Endothelial cell (in vitro differentiated cells): ENCODE measurements around the gene BPIFB1. TPM values are rescaled to one million over a fixed set of nuclear protein-coding genes. Genes with fewer than 3 reads are reported as not detected.

Experiments used
- DNase-seq: peaks from one replicate; pipeline ENCODE4 v3.0.0; 2021; ENCODE audit warnings: low spot score
- H3K27ac Mint-ChIP-seq: one replicate; pipeline ENCODE4 v1.8.0; 2021; ENCODE audit warnings: mixed read lengths, inconsistent platforms; ENCODE audit not compliant: unreplicated experiment
- H3K27me3 Mint-ChIP-seq: one replicate; pipeline ENCODE4 v1.8.0; 2021; ENCODE audit warnings: mild to moderate bottlenecking, moderate library complexity, mixed read lengths, inconsistent platforms; ENCODE audit not compliant: unreplicated experiment
- H3K36me3 Mint-ChIP-seq: one replicate; pipeline ENCODE4 v1.8.0; 2021; ENCODE audit warnings: mild to moderate bottlenecking, low read depth, mixed read lengths, inconsistent platforms; ENCODE audit not compliant: unreplicated experiment
- H3K4me1 Mint-ChIP-seq: one replicate; pipeline ENCODE4 v1.8.0; 2021; ENCODE audit warnings: mild to moderate bottlenecking, mixed read lengths, inconsistent platforms; ENCODE audit not compliant: unreplicated experiment
- H3K4me3 Mint-ChIP-seq: one replicate; pipeline ENCODE4 v1.8.0; 2021; ENCODE audit warnings: mild to moderate bottlenecking, mixed read lengths, inconsistent platforms; ENCODE audit not compliant: unreplicated experiment
- H3K9me3 Mint-ChIP-seq: one replicate; pipeline ENCODE4 v1.8.0; 2021; ENCODE audit warnings: mixed read lengths, inconsistent platforms; ENCODE audit not compliant: unreplicated experiment
- total RNA-seq: library from RNA; stranded (reverse); fragmentation: NEBNext Ultra II Directional; extraction: Animal tissue kit (Norgen Biotek cat#: 25700); gene quantifications from one replicate; pipeline ENCODE4 v1.2.1, GENCODE V29; 2021; ENCODE audit not compliant: unreplicated experiment
- TF ChIP-seq, protein P1 (sequence below): fragments of 200-600 bp; sonication (generic); IDR thresholded peaks from one replicate; pipeline ENCODE4 v1.5.0; 2021; ENCODE audit warnings: antibody characterized with exemption; ENCODE audit not compliant: unreplicated experiment

Gene BPIFB1
- total RNA-seq, 1 donor from 2014 or later: not detected

DNA sequence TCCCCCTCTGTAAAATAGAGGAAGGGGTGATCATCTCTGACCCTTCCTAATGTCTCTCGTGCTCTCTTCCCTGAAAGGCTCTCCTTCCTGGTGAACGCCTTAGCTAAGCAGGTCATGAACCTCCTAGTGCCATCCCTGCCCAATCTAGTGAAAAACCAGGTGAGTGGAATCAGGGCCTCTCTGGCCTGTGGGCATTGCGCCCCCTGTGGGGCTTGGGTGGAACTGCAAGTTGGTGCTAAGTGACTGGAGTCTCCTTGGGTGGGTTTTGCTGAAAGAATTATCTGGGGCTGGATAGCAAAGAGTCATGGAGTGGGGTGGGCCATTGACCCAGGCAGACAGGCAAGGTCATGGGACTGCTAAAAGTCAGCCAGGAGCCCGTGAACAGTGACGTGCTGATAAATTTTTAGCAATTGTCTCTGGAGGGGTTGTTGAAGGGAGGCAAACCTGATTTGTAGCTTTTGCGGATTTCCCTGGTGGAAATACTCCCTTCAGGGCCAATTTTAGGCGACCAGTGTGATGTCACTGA lies 8.9 kb downstream of the BPIFB1 start:
- Mint-ChIP-seq H3K9me3 (no peaks in the 10 kb centered on the region), H3K4me3 (peak overlapping the region; percentile 73), H3K36me3 (peaks cover 5% of the 10 kb centered on the region), H3K27me3 (peaks cover 10% of the 10 kb centered on the region), H3K27ac (peak overlapping the region; percentile 26), H3K4me1 (no peaks in the 10 kb centered on the region)
- DNase-seq: peak; percentile 77
- TF ChIP-seq, protein P1, sequence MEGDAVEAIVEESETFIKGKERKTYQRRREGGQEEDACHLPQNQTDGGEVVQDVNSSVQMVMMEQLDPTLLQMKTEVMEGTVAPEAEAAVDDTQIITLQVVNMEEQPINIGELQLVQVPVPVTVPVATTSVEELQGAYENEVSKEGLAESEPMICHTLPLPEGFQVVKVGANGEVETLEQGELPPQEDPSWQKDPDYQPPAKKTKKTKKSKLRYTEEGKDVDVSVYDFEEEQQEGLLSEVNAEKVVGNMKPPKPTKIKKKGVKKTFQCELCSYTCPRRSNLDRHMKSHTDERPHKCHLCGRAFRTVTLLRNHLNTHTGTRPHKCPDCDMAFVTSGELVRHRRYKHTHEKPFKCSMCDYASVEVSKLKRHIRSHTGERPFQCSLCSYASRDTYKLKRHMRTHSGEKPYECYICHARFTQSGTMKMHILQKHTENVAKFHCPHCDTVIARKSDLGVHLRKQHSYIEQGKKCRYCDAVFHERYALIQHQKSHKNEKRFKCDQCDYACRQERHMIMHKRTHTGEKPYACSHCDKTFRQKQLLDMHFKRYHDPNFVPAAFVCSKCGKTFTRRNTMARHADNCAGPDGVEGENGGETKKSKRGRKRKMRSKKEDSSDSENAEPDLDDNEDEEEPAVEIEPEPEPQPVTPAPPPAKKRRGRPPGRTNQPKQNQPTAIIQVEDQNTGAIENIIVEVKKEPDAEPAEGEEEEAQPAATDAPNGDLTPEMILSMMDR: peak; percentile 98

DNA sequence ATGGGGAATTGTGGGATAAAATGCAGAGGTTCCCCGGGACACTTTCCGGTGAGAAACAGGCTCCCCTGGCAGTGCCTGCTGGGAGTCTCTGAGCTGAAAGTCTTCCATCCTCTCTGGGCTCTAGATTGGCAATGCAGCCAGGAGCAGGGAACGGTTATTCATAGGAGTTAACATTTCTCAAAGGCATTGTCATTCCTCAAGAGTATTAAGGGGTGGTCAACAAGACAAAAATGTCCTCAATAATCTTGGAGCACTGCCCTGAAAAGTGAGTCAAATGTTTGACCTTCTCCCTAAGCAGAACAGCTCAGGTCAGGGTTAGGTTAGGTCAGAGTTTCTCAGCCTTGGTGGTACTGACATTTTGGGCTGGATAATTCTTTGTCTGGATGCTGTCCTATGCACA lies 13.2 kb downstream of the BPIFB1 start:
- H3K9me3 Mint-ChIP-seq: no peaks in the 10 kb centered on the region
- H3K4me1 Mint-ChIP-seq: no peaks in the 10 kb centered on the region
- peaks cover 5% of the 10 kb centered on the region for H3K27me3 Mint-ChIP-seq
- no peaks in the 10 kb centered on the region for H3K36me3 Mint-ChIP-seq
- DNase-seq: no peak
- H3K27ac Mint-ChIP-seq: no peak overlapping the region
- TF ChIP-seq, protein P1: no peak
- H3K4me3 Mint-ChIP-seq: no peak overlapping the region

DNA sequence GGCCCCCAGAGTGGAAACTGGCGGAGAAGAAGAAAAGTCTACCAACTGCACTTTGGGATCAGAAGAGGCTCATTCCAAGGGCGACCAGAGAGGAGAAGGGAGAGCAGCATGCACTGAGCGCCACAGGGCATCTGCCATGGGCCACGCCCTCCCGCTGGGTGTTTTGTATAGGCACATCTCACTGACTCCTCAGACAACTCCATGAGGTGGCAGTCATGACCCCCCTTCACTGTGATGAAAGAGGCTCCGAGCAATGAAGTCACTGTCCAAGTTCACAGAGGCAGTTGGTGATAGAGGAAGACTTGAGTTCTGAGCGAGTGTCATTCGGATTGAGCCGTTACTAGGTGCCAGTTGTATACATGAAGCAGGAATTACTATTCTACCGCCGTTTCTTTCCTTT lies 15.4 kb downstream of the BPIFB1 start:
- TF ChIP-seq, protein P1: no peak
- H3K36me3 Mint-ChIP-seq: no peaks in the 10 kb centered on the region
- no peak for DNase-seq
- H3K4me3 Mint-ChIP-seq: no peak overlapping the region
- H3K4me1 Mint-ChIP-seq: no peaks in the 10 kb centered on the region
- H3K27me3 Mint-ChIP-seq: peaks cover 1% of the 10 kb centered on the region
- H3K9me3 Mint-ChIP-seq: no peaks in the 10 kb centered on the region
- no peak overlapping the region for H3K27ac Mint-ChIP-seq

DNA sequence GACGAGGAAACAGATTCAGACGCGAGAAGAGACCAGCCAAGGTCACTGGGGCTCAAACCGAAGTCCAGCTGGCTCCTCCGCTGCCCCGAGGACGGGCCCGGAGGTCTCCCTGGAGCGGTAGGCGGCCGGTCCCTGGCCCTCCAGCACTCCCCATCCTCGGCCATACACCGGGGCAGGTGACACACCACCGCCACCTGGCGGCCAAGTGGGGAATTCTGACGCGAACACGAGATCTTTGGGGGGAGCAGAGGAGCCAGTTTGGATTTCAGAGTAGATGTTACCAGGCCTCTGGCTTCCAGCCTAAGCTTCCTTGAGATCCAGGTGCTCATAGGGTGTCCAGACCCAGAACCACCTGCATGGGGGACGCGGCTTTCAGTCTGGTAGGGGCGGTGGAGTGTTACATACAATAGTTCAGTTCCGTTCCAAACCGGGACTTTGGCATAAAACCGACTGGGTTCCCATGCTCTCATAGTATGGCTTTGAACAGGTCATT lies 16.1 kb downstream of the BPIFB1 start:
- peak; percentile 90 for DNase-seq
- no peak overlapping the region for H3K4me3 Mint-ChIP-seq
- peaks cover 1% of the 10 kb centered on the region for H3K27me3 Mint-ChIP-seq
- H3K9me3 Mint-ChIP-seq: no peaks in the 10 kb centered on the region
- no peak overlapping the region for H3K27ac Mint-ChIP-seq
- TF ChIP-seq, protein P1: peak; percentile 96
- no peaks in the 10 kb centered on the region for H3K4me1 Mint-ChIP-seq
- H3K36me3 Mint-ChIP-seq: no peaks in the 10 kb centered on the region

DNA sequence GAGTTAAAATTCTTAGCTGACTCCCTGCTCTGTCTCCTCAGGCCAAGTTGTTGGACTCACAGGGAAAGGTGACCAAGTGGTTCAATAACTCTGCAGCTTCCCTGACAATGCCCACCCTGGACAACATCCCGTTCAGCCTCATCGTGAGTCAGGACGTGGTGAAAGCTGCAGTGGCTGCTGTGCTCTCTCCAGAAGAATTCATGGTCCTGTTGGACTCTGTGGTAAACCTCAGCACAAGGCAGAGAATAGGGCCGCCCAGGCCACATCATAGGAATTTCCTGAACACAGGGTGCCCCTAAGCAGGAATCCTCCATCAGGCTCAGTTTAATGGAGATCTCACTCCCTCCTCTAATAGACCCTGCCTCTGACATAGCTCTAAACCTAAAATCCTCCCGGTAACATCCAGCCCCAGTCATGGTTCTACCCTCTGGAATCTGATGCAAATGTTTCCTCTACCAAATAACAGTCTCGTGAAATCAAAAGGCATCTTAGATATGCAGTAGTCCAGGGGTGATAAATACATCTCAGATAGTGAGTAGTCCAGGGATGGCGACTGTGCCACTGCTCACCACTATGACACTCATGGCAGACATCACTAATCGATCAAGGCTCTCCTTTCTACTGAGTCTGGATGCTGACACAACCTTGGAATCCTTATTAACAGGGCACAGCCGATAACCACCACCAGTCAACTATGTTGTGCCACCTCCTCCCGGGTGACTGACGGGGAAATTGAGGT lies 18.3 kb downstream of the BPIFB1 start:
- no peaks in the 10 kb centered on the region for H3K4me1 Mint-ChIP-seq
- H3K36me3 Mint-ChIP-seq: no peaks in the 10 kb centered on the region
- peaks cover 6% of the 10 kb centered on the region for H3K27me3 Mint-ChIP-seq
- no peaks in the 10 kb centered on the region for H3K9me3 Mint-ChIP-seq
- no peak for DNase-seq
- TF ChIP-seq, protein P1: no peak
- H3K4me3 Mint-ChIP-seq: no peak overlapping the region
- H3K27ac Mint-ChIP-seq: no peak overlapping the region
